PC-3 (cell line): ENCODE data around the gene IL20RA. TPM values are rescaled to one million over a fixed set of nuclear protein-coding genes. Genes with fewer than 3 reads are reported as not detected.

Experiments used
- ATAC-seq: fragments of 200-7000 bp; cut with Tn5 transposase; 2 replicates; pipeline ENCODE4 v1.9.1; 2020; ENCODE audit warnings: mild to moderate bottlenecking, moderate library complexity
- BruUV-seq: library from RNA; stranded (reverse); fragments of 400-500 nt; replicated peaks from 2 replicates; lab custom pipeline; 2021; lab: Mats Ljungman, UMichigan
- CTCF ChIA-PET: fragments of 300-600 bp; sonication (Branson Sonifier 250); formaldehyde crosslinking; loops from one replicate; lab custom pipeline; 2022; ENCODE audit warnings: antibody characterized with exemption; lab: Charles Lee
- POLR2A ChIA-PET: fragments of 300-600 bp; sonication (Branson Sonifier 250); formaldehyde crosslinking; loops from one replicate; lab custom pipeline; 2022; ENCODE audit warnings: antibody characterized with exemption; ENCODE audit not compliant: unreplicated experiment; lab: Charles Lee
- DNase-seq: peaks from one replicate; pipeline ENCODE4 v3.0.0-alpha.2; 2015
- H2AFZ ChIP-seq: fragments of 300-600 bp; sonication (generic); 2 replicates; pipeline ENCODE4 v1.6.0; 2016; ENCODE audit warnings: antibody characterized with exemption, low read length
- H3F3A ChIP-seq: fragments of 300-600 bp; sonication (generic); one replicate; pipeline ENCODE4 v1.6.0; 2017; ENCODE audit warnings: antibody characterized with exemption, low read length, control low read depth, mild to moderate bottlenecking; ENCODE audit not compliant: unreplicated experiment
- H3K27ac ChIP-seq: fragments of 300-600 bp; sonication (generic); 2 replicates; pipeline ENCODE4 v1.5.1; 2016; ENCODE audit warnings: mild to moderate bottlenecking, low read length
- H3K27me3 ChIP-seq: fragments of 300-600 bp; sonication (generic); 2 replicates; pipeline ENCODE4 v1.6.1; 2016; ENCODE audit warnings: low read length, mixed read lengths
- H3K36me3 ChIP-seq: fragments of 300-600 bp; sonication (generic); 2 replicates; pipeline ENCODE4 v1.6.1; 2016; ENCODE audit warnings: low read depth, mixed run types, low read length, mixed read lengths
- H3K4me1 ChIP-seq: fragments of 300-600 bp; sonication (generic); 2 replicates; pipeline ENCODE4 v1.5.1; 2016; ENCODE audit warnings: low read length; ENCODE audit not compliant: insufficient read depth
- H3K4me2 ChIP-seq: fragments of 300-600 bp; sonication (generic); 2 replicates; pipeline ENCODE4 v1.6.0; 2016; ENCODE audit warnings: low read length
- H3K4me3 ChIP-seq: fragments of 300-600 bp; sonication (generic); 2 replicates; pipeline ENCODE4 v1.5.1; 2016; ENCODE audit warnings: mild to moderate bottlenecking, low read length, mixed read lengths
- H3K79me2 ChIP-seq: fragments of 300-600 bp; sonication (generic); 2 replicates; pipeline ENCODE4 v1.6.1; 2017; ENCODE audit warnings: low read length, mixed read lengths
- H3K9ac ChIP-seq: fragments of 300-600 bp; sonication (generic); 2 replicates; pipeline ENCODE4 v1.6.0; 2016; ENCODE audit warnings: mild to moderate bottlenecking, low read length
- H3K9me2 ChIP-seq: fragments of 300-600 bp; sonication (generic); replicated peaks from 2 replicates; pipeline ENCODE4 v1.6.1; 2016; ENCODE audit warnings: mixed run types, low read length, mixed read lengths
- H3K9me3 ChIP-seq: fragments of 300-600 bp; sonication (generic); 2 replicates; pipeline ENCODE4 v1.6.1; 2016; ENCODE audit warnings: low read length, mixed read lengths
- H4K20me1 ChIP-seq: fragments of 300-600 bp; sonication (generic); 2 replicates; pipeline ENCODE4 v1.6.1; 2016; ENCODE audit warnings: low read length, mixed read lengths
- EZH2 ChIP-seq: fragments of 300-600 bp; sonication (generic); IDR thresholded peaks from one replicate; pipeline ENCODE4 v1.6.1; 2017; ENCODE audit warnings: antibody characterized with exemption, mild to moderate bottlenecking, low read length; ENCODE audit not compliant: unreplicated experiment
- EZH2phosphoT487 ChIP-seq: fragments of 300-600 bp; sonication (generic); IDR thresholded peaks from 2 replicates; pipeline ENCODE4 v1.6.1; 2018; ENCODE audit warnings: mild to moderate bottlenecking, antibody characterized with exemption, low read length, borderline replicate concordance
- intact Hi-C: fragments of 100-400 bp; cut with micrococcal nuclease; formaldehyde crosslinking; loops from 2 replicates; pipeline ENCODE4 v1.9.0; 2023
- total RNA-seq: library from RNA; depleted of rRNA; stranded (reverse); fragments of >200 nt; gene quantifications from 2 replicates; pipeline ENCODE4 v1.2.3, GENCODE V29; 2014
- TF ChIP-seq, protein P1 (sequence below): fragments of 300-600 bp; sonication (generic); conservative IDR thresholded peaks from 2 replicates; pipeline ENCODE4 v1.5.1; 2017; ENCODE audit warnings: antibody characterized with exemption, low read depth, mild to moderate bottlenecking, low read length

Gene IL20RA
- total RNA-seq, 1 experiment from 2014 or later, result 6.0 TPM

DNA sequence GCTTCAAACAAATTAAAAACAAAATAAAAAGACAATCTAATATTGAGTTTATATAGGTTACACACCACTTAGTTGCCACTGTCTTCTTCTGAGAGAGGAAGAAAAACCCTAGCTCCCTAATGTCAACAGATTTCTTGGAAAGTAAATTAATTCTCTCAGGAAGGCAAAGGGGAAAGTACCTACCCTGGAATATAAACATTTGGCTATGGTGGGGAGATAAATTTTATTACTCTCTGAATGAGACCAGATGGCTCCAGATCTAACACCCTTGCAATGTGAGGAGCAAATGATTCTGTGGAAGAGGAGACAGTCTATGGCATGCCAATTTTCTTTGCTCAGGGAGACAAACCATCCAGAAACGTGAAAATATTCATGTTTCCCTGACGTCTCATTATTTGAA, 4.3 kb upstream of the IL20RA start:
- ChIA-PET POLR2A (no interaction called here), CTCF (no interaction called here)
- Histone ChIP-seq H3K4me3 (no peak overlapping the region), H3K79me2 (no peaks in the 10 kb centered on the region), H3K9me2 (no peaks in the 10 kb centered on the region), H3K27me3 (no peaks in the 10 kb centered on the region), H3K4me2 (no peak overlapping the region), H3K36me3 (no peaks in the 10 kb centered on the region), H3K9ac (no peak overlapping the region), H2AFZ (no peak overlapping the region), H3K4me1 (peaks cover 12% of the 10 kb centered on the region; the same call in 1 of the 2 replicates), H4K20me1 (no peaks in the 10 kb centered on the region), H3K9me3 (no peaks in the 10 kb centered on the region), H3K27ac (no peak overlapping the region), H3F3A (no peaks in the 10 kb centered on the region)
- no peak for TF ChIP-seq EZH2
- no peak for TF ChIP-seq EZH2phosphoT487
- TF ChIP-seq, protein P1, sequence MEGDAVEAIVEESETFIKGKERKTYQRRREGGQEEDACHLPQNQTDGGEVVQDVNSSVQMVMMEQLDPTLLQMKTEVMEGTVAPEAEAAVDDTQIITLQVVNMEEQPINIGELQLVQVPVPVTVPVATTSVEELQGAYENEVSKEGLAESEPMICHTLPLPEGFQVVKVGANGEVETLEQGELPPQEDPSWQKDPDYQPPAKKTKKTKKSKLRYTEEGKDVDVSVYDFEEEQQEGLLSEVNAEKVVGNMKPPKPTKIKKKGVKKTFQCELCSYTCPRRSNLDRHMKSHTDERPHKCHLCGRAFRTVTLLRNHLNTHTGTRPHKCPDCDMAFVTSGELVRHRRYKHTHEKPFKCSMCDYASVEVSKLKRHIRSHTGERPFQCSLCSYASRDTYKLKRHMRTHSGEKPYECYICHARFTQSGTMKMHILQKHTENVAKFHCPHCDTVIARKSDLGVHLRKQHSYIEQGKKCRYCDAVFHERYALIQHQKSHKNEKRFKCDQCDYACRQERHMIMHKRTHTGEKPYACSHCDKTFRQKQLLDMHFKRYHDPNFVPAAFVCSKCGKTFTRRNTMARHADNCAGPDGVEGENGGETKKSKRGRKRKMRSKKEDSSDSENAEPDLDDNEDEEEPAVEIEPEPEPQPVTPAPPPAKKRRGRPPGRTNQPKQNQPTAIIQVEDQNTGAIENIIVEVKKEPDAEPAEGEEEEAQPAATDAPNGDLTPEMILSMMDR, result no peak
- ATAC-seq (no peak), DNase-seq (no peak)
- intact Hi-C loops, result no loop called here
- no TSS peak for BruUV-seq

DNA sequence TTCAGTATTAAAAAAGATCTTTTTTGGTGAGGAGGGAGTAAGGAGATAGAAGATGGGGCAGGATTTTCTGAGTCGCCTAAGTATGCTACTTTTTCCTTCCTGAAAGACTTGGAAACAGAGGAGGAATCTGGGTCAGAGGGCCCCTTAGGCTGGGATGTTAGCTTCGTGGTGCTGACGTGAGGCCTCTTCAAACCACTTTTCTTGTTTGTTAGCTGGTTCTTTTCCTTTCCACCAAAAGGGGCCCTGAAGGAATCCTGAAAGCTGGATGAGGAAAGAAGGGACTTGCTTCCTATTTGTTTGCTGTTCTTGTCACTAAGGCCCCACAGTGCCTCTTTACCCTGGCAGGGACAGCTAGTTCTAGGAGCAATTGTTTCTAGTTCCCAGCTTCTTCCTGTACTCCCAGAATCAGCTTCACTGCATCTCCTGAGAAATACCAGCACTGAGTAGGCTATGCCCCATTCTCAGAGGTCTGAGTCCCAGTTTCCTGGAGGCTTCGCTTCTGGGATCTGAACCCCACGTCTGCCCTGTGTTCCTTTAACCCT, 2.2 kb upstream of the IL20RA start:
- Histone ChIP-seq H3K4me2 (no peak overlapping the region), H2AFZ (no peak overlapping the region), H3K27ac (no peak overlapping the region), H3K27me3 (no peaks in the 10 kb centered on the region), H3F3A (no peaks in the 10 kb centered on the region), H3K9me3 (no peaks in the 10 kb centered on the region), H3K9ac (no peak overlapping the region), H3K4me1 (peaks cover 9% of the 10 kb centered on the region; the same call in 1 of the 2 replicates), H3K79me2 (peaks cover 5% of the 10 kb centered on the region), H3K36me3 (no peaks in the 10 kb centered on the region), H4K20me1 (no peaks in the 10 kb centered on the region), H3K9me2 (no peaks in the 10 kb centered on the region), H3K4me3 (no peak overlapping the region)
- DNase-seq, result no peak
- ATAC-seq, result no peak
- intact Hi-C loops, result no loop called here
- no TSS peak for BruUV-seq
- POLR2A ChIA-PET, result interaction anchor here (0.6 kb wide), 1 partner anchor 258 kb away, joined by 3 read pairs; no protein-coding TSS in a partner anchor
- CTCF ChIA-PET, result no interaction called here
- TF ChIP-seq EZH2 (no peak), EZH2phosphoT487 (no peak)
- TF ChIP-seq, protein P1, result no peak

DNA sequence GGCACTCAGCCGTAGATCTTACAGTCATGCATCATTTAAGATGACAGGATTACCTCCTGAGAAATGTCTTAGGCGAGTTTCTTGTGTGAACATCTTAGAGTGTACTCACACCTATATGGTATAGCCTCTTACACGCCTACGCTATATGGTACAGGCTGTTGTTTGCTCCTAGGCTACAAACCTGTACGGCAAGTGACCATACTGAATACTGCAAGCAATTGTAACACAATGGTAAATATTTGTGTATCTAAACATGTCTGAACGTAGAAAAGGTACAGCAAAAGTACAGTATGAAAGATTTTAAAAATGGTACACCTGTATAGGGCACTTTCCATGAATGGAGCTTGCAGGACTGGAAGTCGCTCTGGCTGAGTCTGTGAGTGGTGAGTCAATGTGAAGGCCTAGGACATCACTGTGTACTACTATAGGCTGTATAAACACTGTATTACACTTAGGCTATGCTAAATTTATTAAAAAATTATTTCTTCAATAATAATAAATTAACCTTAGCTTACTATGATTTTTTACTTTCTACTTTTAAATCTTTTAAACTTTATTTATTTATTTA, 541 bp upstream of the IL20RA start:
- peak; percentile 23 for ATAC-seq
- Histone ChIP-seq H3K27ac (peak overlapping the region; percentile 60), H3K27me3 (no peaks in the 10 kb centered on the region), H3F3A (no peaks in the 10 kb centered on the region), H3K79me2 (peaks cover 5% of the 10 kb centered on the region), H3K36me3 (no peaks in the 10 kb centered on the region), H3K4me1 (0 out of 2 replicates have a peak, but pooled peaks cover 4% of the 10 kb centered on the region), H3K9me2 (0 out of 2 replicates have a peak, but pooled peaks cover 3% of the 10 kb centered on the region), H3K4me2 (peak overlapping the region; percentile 75), H3K9me3 (no peaks in the 10 kb centered on the region), H4K20me1 (no peaks in the 10 kb centered on the region), H3K4me3 (peak overlapping the region; percentile 72), H3K9ac (peak overlapping the region; percentile 92), H2AFZ (peak overlapping the region; percentile 65)
- TF ChIP-seq EZH2phosphoT487 (no peak), EZH2 (no peak)
- TF ChIP-seq, protein P1, result no peak
- DNase-seq, result peak; percentile 47
- ChIA-PET POLR2A (no interaction called here), CTCF (no interaction called here)
- intact Hi-C loops, result no loop called here
- TSS peak; percentile 62 for BruUV-seq
